HepG2 (cell line): ENCODE results near the gene DPP6. TPM values are rescaled to one million over a fixed set of nuclear protein-coding genes. Genes with fewer than 3 reads are reported as not detected.

Source experiments
- ATAC-seq: fragments of 200-7000 bp; cut with Tn5 transposase; 3 replicates; pipeline ENCODE4 v1.9.1; 2020; ENCODE audit warnings: mild to moderate bottlenecking, moderate library complexity
- BruUV-seq: library from RNA; stranded (reverse); fragments of 400-500 nt; replicated peaks from 2 replicates; lab custom pipeline; 2021; lab: Mats Ljungman, UMichigan
- CTCF ChIA-PET: fragments of 300-600 bp; formaldehyde crosslinking; extraction: SDS; loops from one replicate; lab custom pipeline; 2021; ENCODE audit warnings: low total read pairs, inconsistent platforms, low intra/inter-chr PET ratio; lab: Yijun Ruan, JAX
- POLR2A ChIA-PET: fragments of 350-600 bp; sonication (Branson Sonifier 250); formaldehyde crosslinking; loops from one replicate; lab custom pipeline; 2020; ENCODE audit warnings: antibody characterized with exemption, inconsistent platforms; lab: Yijun Ruan, JAX
- DNase-seq: peaks from one replicate; pipeline ENCODE4 v3.0.0-alpha.2; 2015; ENCODE audit warnings: low spot score
- FAIRE-seq: peaks from 3 replicates; lab custom pipeline; 2011; peaks lifted over from hg19 to GRCh38; lab: Jason Lieb, UNC
- H2AFZ ChIP-seq: one replicate; pipeline ENCODE4 v1.6.1; 2011; ENCODE audit warnings: low read length, inconsistent platforms
- H3K27ac ChIP-seq: fragments of 300-600 bp; 3 replicates; pipeline ENCODE4 v1.8.0; 2011; ENCODE audit warnings: mixed run types, mild to moderate bottlenecking, mixed read lengths, low read length, inconsistent platforms; ENCODE audit not compliant: insufficient read depth; ENCODE audit errors: extremely low read length
- H3K27me3 ChIP-seq, 2 experiments: fragments of 200-600 bp in 1 of 2; 2 replicates in 1 of 2; 3 replicates in 1 of 2; pipeline versions ENCODE4 v1.6.0 to v1.8.0; 2011; ENCODE audit warnings: low read length in 2 of 2, mild to moderate bottlenecking in 2 of 2, moderate library complexity in 2 of 2, inconsistent platforms in 1 of 2; ENCODE audit not compliant: insufficient read depth in 2 of 2, control insufficient read depth in 1 of 2
- H3K36me3 ChIP-seq, 2 experiments: fragments of 200-600 bp in 1 of 2; replicated peaks in 1 of 2; 2 replicates in 1 of 2; 3 replicates in 1 of 2; pipeline versions ENCODE4 v1.5.1 to v1.8.0; 2011; ENCODE audit warnings: low read length in 2 of 2, inconsistent platforms in 1 of 2; ENCODE audit not compliant: insufficient read depth in 2 of 2, control insufficient read depth in 1 of 2
- H3K4me1 ChIP-seq: 2 replicates; pipeline ENCODE4 v1.5.1; 2012; ENCODE audit warnings: low read length, inconsistent platforms; ENCODE audit not compliant: insufficient read depth
- H3K4me2 ChIP-seq: 2 replicates; pipeline ENCODE4 v1.6.0; 2011; ENCODE audit warnings: low read depth, low read length, inconsistent platforms
- H3K4me3 ChIP-seq, 3 experiments: fragments of 200-600 bp in 1 of 3; sonication (generic), shearing (Covaris generic) in 1 of 3; replicated peaks in 1 of 3; 2 replicates each; pipeline ENCODE4 v1.5.1; 2011 to 2016; ENCODE audit warnings: low read length in 3 of 3, inconsistent platforms in 2 of 3, low read depth in 2 of 3, mild to moderate bottlenecking in 2 of 3, control low read depth in 1 of 3, mixed read lengths in 1 of 3; ENCODE audit not compliant: insufficient read depth in 1 of 3
- H3K79me2 ChIP-seq: one replicate; pipeline ENCODE4 v1.6.1; 2011; ENCODE audit warnings: low read length, inconsistent platforms; ENCODE audit not compliant: insufficient read depth
- H3K9ac ChIP-seq: 2 replicates; pipeline ENCODE4 v1.6.0; 2011; ENCODE audit warnings: mild to moderate bottlenecking, low read depth, low read length, inconsistent platforms; ENCODE audit not compliant: insufficient read depth
- H3K9me3 ChIP-seq: 2 replicates; pipeline ENCODE4 v1.5.1; 2012; ENCODE audit warnings: mild to moderate bottlenecking, low read length
- H4K20me1 ChIP-seq: 2 replicates; pipeline ENCODE4 v1.6.0; 2011; ENCODE audit warnings: inconsistent platforms, mild to moderate bottlenecking, low read length, moderate library complexity; ENCODE audit not compliant: insufficient read depth
- ELF1 ChIP-seq: sonication (generic); formaldehyde crosslinking; IDR thresholded peaks from 2 replicates; pipeline ENCODE4 v1.4.0; 2020; ENCODE audit warnings: missing genetic modification reagents
- JDP2 ChIP-seq: sonication (generic); formaldehyde crosslinking; IDR thresholded peaks from 2 replicates; pipeline ENCODE4 v1.8.1; 2022; ENCODE audit warnings: missing genetic modification reagents, borderline replicate concordance
- KAT8 ChIP-seq: IDR thresholded peaks from 2 replicates; pipeline ENCODE4 v1.6.1; 2016; ENCODE audit warnings: missing genetic modification reagents, missing compliant biosample characterization
- MLX ChIP-seq: IDR thresholded peaks from 2 replicates; pipeline ENCODE4 v1.6.1; 2016
- NCOR1 ChIP-seq: fragments of 200-600 bp; sonication (generic); IDR thresholded peaks from 2 replicates; pipeline ENCODE4 v1.7.0; 2017; ENCODE audit warnings: antibody characterized with exemption, low read length, borderline replicate concordance
- TBL1XR1 ChIP-seq: fragments of 150-350 bp; IDR thresholded peaks from 2 replicates; pipeline ENCODE4 v1.6.1; 2014; ENCODE audit warnings: borderline replicate concordance, low read length; ENCODE audit not compliant: partially characterized antibody
- THYN1 ChIP-seq: sonication (generic); formaldehyde crosslinking; IDR thresholded peaks from 2 replicates; pipeline ENCODE4 v1.8.1; 2023; ENCODE audit warnings: low read depth, mild to moderate bottlenecking, moderate library complexity, missing genetic modification reagents, borderline replicate concordance
- ZBTB38 ChIP-seq: sonication (generic); formaldehyde crosslinking; IDR thresholded peaks from 2 replicates; pipeline ENCODE4 v1.5.1; 2020; ENCODE audit warnings: mild to moderate bottlenecking, missing genetic modification reagents
- ZNF292 ChIP-seq: sonication (generic); formaldehyde crosslinking; IDR thresholded peaks from 2 replicates; pipeline ENCODE4 v1.8.1; 2022; ENCODE audit warnings: mild to moderate bottlenecking, low read depth, missing genetic modification reagents, borderline replicate concordance
- ZNF44 ChIP-seq: sonication (generic); formaldehyde crosslinking; IDR thresholded peaks from 2 replicates; pipeline ENCODE4 v1.5.1; 2020; ENCODE audit warnings: mild to moderate bottlenecking, missing genetic modification reagents
- WGBS: methylation state at CpG from one replicate; pipeline ENCODE4 v1.1.6; 2017; ENCODE audit warnings: low lambda C conversion rate; 5-methylcytosine and 5-hydroxymethylcytosine counted together
- in situ Hi-C: cut with HindIII; loops from 2 replicates; pipeline ENCODE4 v1.10.0; 2017; ENCODE audit warnings: low pct_unique_long_range_greater_than_20kb; ENCODE audit not compliant: extremely low pct_ligation_motif_present
- intact Hi-C: fragments of 100-400 bp; cut with micrococcal nuclease; formaldehyde crosslinking; loops from one replicate; pipeline ENCODE4 v1.10.0; 2022; ENCODE audit not compliant: unreplicated experiment
- polyA plus RNA-seq, 8 experiments: library from polyadenylated mRNA; depleted of rRNA in 3 of 8; stranded (reverse) in 7 of 8; unstranded in 1 of 8; fragments of >200 nt; fragmentation: Illumina TruSeq in 4 of 8; extraction: Trizol in 4 of 8; gene quantifications; 2 replicates each; pipeline versions ENCODE4 v1.2.1 to v1.2.3, GENCODE V29; 2011 to 2016; ENCODE audit warnings: low read depth in 4 of 8, missing spikeins in 1 of 8, mixed read lengths in 1 of 8; ENCODE audit not compliant: insufficient read depth in 1 of 8
- total RNA-seq, 5 experiments: library from RNA; depleted of rRNA; stranded (reverse); fragments of >200 nt; fragmentation: Illumina TruSeq; extraction: Trizol; gene quantifications; 2 replicates each; pipeline ENCODE4 v1.2.3, GENCODE V29; 2016; ENCODE audit warnings: low read depth in 1 of 5
- TF ChIP-seq, protein P1 (sequence below): sonication (generic); formaldehyde crosslinking; IDR thresholded peaks from 2 replicates; pipeline ENCODE4 v1.5.0; 2020; ENCODE audit warnings: mild to moderate bottlenecking, missing genetic modification reagents, borderline replicate concordance

DPP6 gene
- total and polyA plus RNA-seq, 2 of the 13 experiments (the other 11 are each of a cell fraction or from before 2014, with no cell fraction given) = not detected

DNA sequence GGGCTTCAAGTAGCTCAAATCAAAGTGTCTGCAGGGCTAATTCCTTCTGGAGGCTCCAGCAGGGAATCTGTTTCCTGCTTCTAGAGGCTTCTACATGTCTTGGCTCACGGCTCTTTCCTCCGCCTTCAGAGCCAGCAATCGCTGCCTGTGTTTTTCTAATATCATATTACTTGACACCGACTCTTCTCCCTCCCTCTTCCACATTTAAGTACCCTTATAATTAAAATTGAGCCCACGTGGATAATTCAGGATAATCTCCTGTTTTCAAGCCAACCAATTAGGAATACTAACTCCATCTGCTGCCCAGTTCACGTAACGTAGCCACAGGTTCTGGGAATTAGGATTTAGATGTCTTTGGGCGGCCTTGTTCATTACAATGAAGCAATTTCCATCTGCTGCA is 372.2 kb downstream of the DPP6 start:
- H3K4me2 ChIP-seq = no peak overlapping the region
- ChIA-PET POLR2A (no interaction called here), CTCF (no interaction called here)
- no peak for ATAC-seq
- FAIRE-seq = no peak
- TF ChIP-seq KAT8 (CRISPR knock-in tag) (no peak), ZNF292 (CRISPR knock-in tag) (no peak), NCOR1 (no peak), TBL1XR1 (no peak), JDP2 (no peak)
- no peaks in the 10 kb centered on the region for H3K36me3 ChIP-seq
- 25% methylated on average over 8 of the region's 8 CpGs for WGBS
- no peak for DNase-seq
- no peak overlapping the region for H3K4me3 ChIP-seq
- H3K27ac ChIP-seq = no peak overlapping the region
- no peak overlapping the region for H2AFZ ChIP-seq
- H4K20me1 ChIP-seq = no peaks in the 10 kb centered on the region
- in situ Hi-C loops (no loop called here), intact Hi-C loops (no loop called here)
- H3K9me3 ChIP-seq = no peaks in the 10 kb centered on the region
- no peaks in the 10 kb centered on the region for H3K4me1 ChIP-seq
- H3K27me3 ChIP-seq = no peaks in the 10 kb centered on the region
- no TSS peak for BruUV-seq
- no peaks in the 10 kb centered on the region for H3K79me2 ChIP-seq
- H3K9ac ChIP-seq = no peak overlapping the region

DNA sequence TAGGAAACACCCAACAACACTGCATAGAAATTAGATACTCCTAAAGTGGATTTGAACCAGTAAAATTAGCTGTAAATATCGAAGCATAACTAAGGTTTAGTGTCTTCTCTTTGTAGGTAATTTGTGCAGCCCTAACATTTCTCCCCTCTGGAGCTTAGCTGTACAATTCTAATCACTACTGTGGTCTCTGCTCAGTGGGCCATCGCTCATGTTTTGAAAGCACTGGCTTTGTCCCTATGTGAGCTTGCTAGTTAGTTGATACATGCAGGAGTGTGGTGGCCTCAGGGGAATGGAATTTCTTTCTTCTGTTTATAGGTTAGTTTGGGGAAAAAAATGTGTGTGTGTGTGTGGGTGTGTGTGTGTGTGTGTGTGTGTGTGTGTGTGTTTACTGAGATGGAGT is 373.1 kb downstream of the DPP6 start:
- ATAC-seq (no peak), DNase-seq (no peak), FAIRE-seq (no peak)
- no peak overlapping the region for H3K4me2 ChIP-seq
- no peaks in the 10 kb centered on the region for H3K79me2 ChIP-seq
- CTCF ChIA-PET = no interaction called here
- whole genome bisulfite sequencing = 34% methylated on average over 2 of the region's 2 CpGs
- intact Hi-C loops = loop anchor here (5.0 kb wide), 1 partner anchor 202 kb away; no protein-coding TSS in a partner anchor
- no peaks in the 10 kb centered on the region for H3K4me1 ChIP-seq
- H3K27ac ChIP-seq = no peak overlapping the region
- H3K9me3 ChIP-seq = no peaks in the 10 kb centered on the region
- H3K9ac ChIP-seq = no peak overlapping the region
- in situ Hi-C loops = no loop called here
- TF ChIP-seq MLX (CRISPR knock-in tag) = no peak
- no peak for TF ChIP-seq ZNF44 (CRISPR knock-in tag)
- no peak for TF ChIP-seq ELF1
- TF ChIP-seq ZBTB38 (CRISPR knock-in tag) = no peak
- TF ChIP-seq, protein P1, sequence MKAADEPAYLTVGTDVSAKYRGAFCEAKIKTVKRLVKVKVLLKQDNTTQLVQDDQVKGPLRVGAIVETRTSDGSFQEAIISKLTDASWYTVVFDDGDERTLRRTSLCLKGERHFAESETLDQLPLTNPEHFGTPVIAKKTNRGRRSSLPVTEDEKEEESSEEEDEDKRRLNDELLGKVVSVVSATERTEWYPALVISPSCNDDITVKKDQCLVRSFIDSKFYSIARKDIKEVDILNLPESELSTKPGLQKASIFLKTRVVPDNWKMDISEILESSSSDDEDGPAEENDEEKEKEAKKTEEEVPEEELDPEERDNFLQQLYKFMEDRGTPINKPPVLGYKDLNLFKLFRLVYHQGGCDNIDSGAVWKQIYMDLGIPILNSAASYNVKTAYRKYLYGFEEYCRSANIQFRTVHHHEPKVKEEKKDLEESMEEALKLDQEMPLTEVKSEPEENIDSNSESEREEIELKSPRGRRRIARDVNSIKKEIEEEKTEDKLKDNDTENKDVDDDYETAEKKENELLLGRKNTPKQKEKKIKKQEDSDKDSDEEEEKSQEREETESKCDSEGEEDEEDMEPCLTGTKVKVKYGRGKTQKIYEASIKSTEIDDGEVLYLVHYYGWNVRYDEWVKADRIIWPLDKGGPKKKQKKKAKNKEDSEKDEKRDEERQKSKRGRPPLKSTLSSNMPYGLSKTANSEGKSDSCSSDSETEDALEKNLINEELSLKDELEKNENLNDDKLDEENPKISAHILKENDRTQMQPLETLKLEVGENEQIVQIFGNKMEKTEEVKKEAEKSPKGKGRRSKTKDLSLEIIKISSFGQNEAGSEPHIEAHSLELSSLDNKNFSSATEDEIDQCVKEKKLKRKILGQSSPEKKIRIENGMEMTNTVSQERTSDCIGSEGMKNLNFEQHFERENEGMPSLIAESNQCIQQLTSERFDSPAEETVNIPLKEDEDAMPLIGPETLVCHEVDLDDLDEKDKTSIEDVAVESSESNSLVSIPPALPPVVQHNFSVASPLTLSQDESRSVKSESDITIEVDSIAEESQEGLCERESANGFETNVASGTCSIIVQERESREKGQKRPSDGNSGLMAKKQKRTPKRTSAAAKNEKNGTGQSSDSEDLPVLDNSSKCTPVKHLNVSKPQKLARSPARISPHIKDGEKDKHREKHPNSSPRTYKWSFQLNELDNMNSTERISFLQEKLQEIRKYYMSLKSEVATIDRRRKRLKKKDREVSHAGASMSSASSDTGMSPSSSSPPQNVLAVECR (CRISPR knock-in tag) = no peak
- no peak for TF ChIP-seq THYN1
- TF ChIP-seq, all 625 proteins: peak for 0
- Histone ChIP-seq H2AFZ (no peak overlapping the region), H4K20me1 (no peaks in the 10 kb centered on the region), H3K36me3 (no peaks in the 10 kb centered on the region), H3K4me3 (no peak overlapping the region), H3K27me3 (no peaks in the 10 kb centered on the region)
- no TSS peak for BruUV-seq
- POLR2A ChIA-PET = no interaction called here
